Uterus (tissue), 4 donors: Measurements from ENCODE around the gene PRL. TPM values are rescaled to one million over a fixed set of nuclear protein-coding genes. Genes with fewer than 3 reads are reported as not detected.

Experiments
- DNase-seq, 2 donors: peaks; one replicate each; pipeline ENCODE4 v3.0.0-alpha.2; 2019 to 2020
- H3K27ac ChIP-seq, 2 donors: fragments of 200-600 bp; sonication (generic); 1 replicate in 1 of 2; 2 replicates in 1 of 2; pipeline ENCODE4 v1.5.1; 2016 to 2018
- H3K27me3 ChIP-seq, 2 donors: fragments of 200-600 bp; sonication (generic); one replicate each; pipeline ENCODE4 v1.5.1; 2018 to 2019; ENCODE audit warnings: control low read depth in 1 of 2
- H3K36me3 ChIP-seq, 2 donors: fragments of 200-600 bp; sonication (generic); one replicate each; pipeline ENCODE4 v1.5.1; 2019; ENCODE audit warnings: control low read depth in 1 of 2
- H3K4me1 ChIP-seq, 2 donors: fragments of 200-600 bp; sonication (generic); one replicate each; pipeline ENCODE4 v1.5.1; 2018 to 2019; ENCODE audit warnings: control low read depth in 1 of 2
- H3K4me3 ChIP-seq, 2 donors: fragments of 200-600 bp; sonication (generic); 1 replicate in 1 of 2; 2 replicates in 1 of 2; pipeline ENCODE4 v1.5.1; 2018 to 2019; ENCODE audit warnings: mild to moderate bottlenecking in 1 of 2
- H3K9me3 ChIP-seq, 2 donors: fragments of 200-600 bp; sonication (generic); one replicate each; pipeline ENCODE4 v1.5.1; 2019; ENCODE audit warnings: control low read depth in 1 of 2
- CTCF ChIP-seq, 4 experiments: fragments of 200-600 bp in 2 of 4; fragments of 450-650 bp in 2 of 4; sonication (generic) in 2 of 4; IDR thresholded peaks; one replicate each; pipeline ENCODE4 v1.5.1; 2016 to 2019; ENCODE audit warnings: antibody characterized with exemption in 4 of 4, mild to moderate bottlenecking in 2 of 4, moderate library complexity in 1 of 4
- POLR2A ChIP-seq, 2 donors: fragments of 450-650 bp; IDR thresholded peaks; one replicate each; pipeline ENCODE4 v1.6.1; 2016; ENCODE audit warnings: antibody characterized with exemption in 2 of 2, mild to moderate bottlenecking in 1 of 2, moderate library complexity in 1 of 2
- intact Hi-C: fragments of 100-400 bp; cut with DNase I; formaldehyde crosslinking; loops from one replicate; pipeline ENCODE4 v1.15.1; 2023; ENCODE audit warnings: low total_unique reads
- total RNA-seq, 4 donors: library from RNA; depleted of rRNA in 3 of 4; stranded (reverse); fragments of >200 nt in 3 of 4; gene quantifications; one replicate each; pipeline versions ENCODE4 v1.1.0 to v1.2.4, GENCODE V29; 2014 to 2023
- donor health status: DM: yes; HTN: yes; CAD: no.

The PRL gene
- not detected for total RNA-seq

GRCh38 chr6:22296936-22297335 lies at the start of gene PRL:
TSS of gene PRL (minus strand) at chr6:22297036. CDS start at chr6:22296982, 54 bp downstream.
- Histone ChIP-seq H3K9me3 (no peaks in the 10 kb centered on the region), H3K36me3 (no peaks in the 10 kb centered on the region), H3K27me3 (no peaks in the 10 kb centered on the region), H3K4me3 (no peak within 1 kb of the TSS), H3K4me1 (no peaks in the 10 kb centered on the region), H3K27ac (peak within 1 kb of the TSS in 1 of 2 donors; percentile 18)
- DNase-seq: no peak
- intact Hi-C loops: no loop called here
- TF ChIP-seq POLR2A (IDR thresholded peaks at IDR 0.05) (no peak), CTCF (IDR thresholded peaks at IDR 0.05) (no peak)

- TF ChIP-seq CTCF (IDR thresholded peaks at IDR 0.05) (no peak), POLR2A (IDR thresholded peaks at IDR 0.05) (no peak)
- Histone ChIP-seq H3K4me1 (no peaks in the 10 kb centered on the region), H3K9me3 (no peaks in the 10 kb centered on the region), H3K4me3 (no peak overlapping the region), H3K36me3 (no peaks in the 10 kb centered on the region), H3K27me3 (no peaks in the 10 kb centered on the region), H3K27ac (no peak overlapping the region)
- intact Hi-C loops: no loop called here
- no peak for DNase-seq
These were observed 47.0 kb upstream of the PRL start for GRCh38 chr6:22343864-22344263.

- Histone ChIP-seq H3K27ac (no peak overlapping the region), H3K4me3 (no peak overlapping the region), H3K4me1 (no peaks in the 10 kb centered on the region), H3K9me3 (no peaks in the 10 kb centered on the region), H3K27me3 (no peaks in the 10 kb centered on the region), H3K36me3 (no peaks in the 10 kb centered on the region)
- no peak for DNase-seq
- intact Hi-C loops: no loop called here
- TF ChIP-seq CTCF (IDR thresholded peaks at IDR 0.05): no peak
- no peak for TF ChIP-seq POLR2A (IDR thresholded peaks at IDR 0.05)
These were observed 37.9 kb upstream of the PRL start for GRCh38 chr6:22334778-22335177.

GRCh38 chr6:22333802-22334201 lies 37.0 kb upstream of the PRL start:
- TF ChIP-seq CTCF (IDR thresholded peaks at IDR 0.05) (no peak), POLR2A (IDR thresholded peaks at IDR 0.05) (no peak)
- Histone ChIP-seq H3K27ac (no peak overlapping the region), H3K9me3 (no peaks in the 10 kb centered on the region), H3K4me1 (no peaks in the 10 kb centered on the region), H3K4me3 (no peak overlapping the region), H3K36me3 (no peaks in the 10 kb centered on the region), H3K27me3 (no peaks in the 10 kb centered on the region)
- intact Hi-C loops: no loop called here
- no peak for DNase-seq

- no peak for DNase-seq
- Histone ChIP-seq H3K4me3 (no peak overlapping the region), H3K27ac (no peak overlapping the region), H3K27me3 (no peaks in the 10 kb centered on the region), H3K36me3 (no peaks in the 10 kb centered on the region), H3K9me3 (no peaks in the 10 kb centered on the region), H3K4me1 (no peaks in the 10 kb centered on the region)
- intact Hi-C loops: no loop called here
- TF ChIP-seq POLR2A (IDR thresholded peaks at IDR 0.05) (no peak), CTCF (IDR thresholded peaks at IDR 0.05) (no peak)
These were observed 35.9 kb upstream of the PRL start for GRCh38 chr6:22332711-22333110.
